ENCODE measurements around the gene TAGLN. TPM values are rescaled to one million over a fixed set of nuclear protein-coding genes. Genes with fewer than 3 reads are reported as not detected.
A peak's percentile ranks its signal among the peaks of the same experiment; 100 is the strongest.

TAGLN gene
- total and polyA plus RNA-seq, 9 of the 15 experiments (the other 6 are each of a cell fraction or from before 2014, with no cell fraction given), result 0.21 to 4.9 (median 1.1) TPM

- TF ChIP-seq MYBL2 (IDR thresholded peaks at IDR 0.05; ENCODE audit: low read depth) (no peak), MYBL2 (CRISPR knock-in tag; IDR thresholded peaks at IDR 0.05; ENCODE audit: borderline replicate concordance) (no peak), ZNF277 (CRISPR knock-in tag; IDR thresholded peaks at IDR 0.05; ENCODE audit: borderline replicate concordance) (no peak), SREBF2 (CRISPR knock-in tag; IDR thresholded peaks at IDR 0.05) (no peak), CHD2 (IDR thresholded peaks at IDR 0.05; ENCODE audit: low read depth, low read length) (no peak), SPI1 (IDR thresholded peaks at IDR 0.05; ENCODE audit: borderline replicate concordance, low read depth, low read length) (no peak), HOXB6 (CRISPR knock-in tag; IDR thresholded peaks at IDR 0.05; ENCODE audit: borderline replicate concordance) (no peak), PHF20 (IDR thresholded peaks at IDR 0.05; ENCODE audit: partially characterized antibody) (no peak), FOXJ2 (tag; IDR thresholded peaks at IDR 0.05) (no peak), THRB (CRISPR knock-in tag; conservative IDR thresholded peaks at IDR 0.05) (no peak), ATF3 (IDR thresholded peaks at IDR 0.05) (peak; percentile 20; the same call in 1 of the 2 replicates), ATF3 (CRISPR knock-in tag; conservative IDR thresholded peaks at IDR 0.05) (no peak), ZNF354B (CRISPR knock-in tag; IDR thresholded peaks at IDR 0.05) (no peak), HSF4 (CRISPR knock-in tag; IDR thresholded peaks at IDR 0.05; ENCODE audit: borderline replicate concordance) (no peak), MITF (IDR thresholded peaks at IDR 0.05) (no peak), ZC3H4 (CRISPR knock-in tag; IDR thresholded peaks at IDR 0.05; ENCODE audit: borderline replicate concordance) (no peak), POLR3G (IDR thresholded peaks at IDR 0.05; ENCODE audit: extremely low read depth, insufficient read length, insufficient replicate concordance) (no peak), TEAD1 (CRISPR knock-in tag; IDR thresholded peaks at IDR 0.05) (peak in 1 of 2 experiments; percentile 63; a peak in 1 of 4 replicates), KLF13 (tag; IDR thresholded peaks at IDR 0.05; ENCODE audit: borderline replicate concordance, low read depth) (no peak), ZNF347 (CRISPR knock-in tag; IDR thresholded peaks at IDR 0.05; ENCODE audit: low read depth) (no peak), ARID2 (IDR thresholded peaks at IDR 0.05) (no peak), KLF6 (CRISPR knock-in tag; IDR thresholded peaks at IDR 0.05; ENCODE audit: borderline replicate concordance) (no peak)
Measured at GRCh38 chr11:117180661-117181585, 18.2 kb upstream of the TAGLN start (continued).

All from K562 (cell line).